ENCODE measurements around the gene GPR26.

Gene GPR26

GRCh38 chr10:123645615-123646014 lies 20.5 kb upstream of the GPR26 start:
- DNase-seq (ENCODE audit: low read depth in 2 of 2) = no peak

GRCh38 chr10:123648595-123648994 lies 17.6 kb upstream of the GPR26 start:
- DNase-seq (ENCODE audit: low read depth in 2 of 2) = no peak

GRCh38 chr10:123649676-123650075 lies 16.5 kb upstream of the GPR26 start:
- DNase-seq (ENCODE audit: low read depth in 2 of 2) = no peak

DNA sequence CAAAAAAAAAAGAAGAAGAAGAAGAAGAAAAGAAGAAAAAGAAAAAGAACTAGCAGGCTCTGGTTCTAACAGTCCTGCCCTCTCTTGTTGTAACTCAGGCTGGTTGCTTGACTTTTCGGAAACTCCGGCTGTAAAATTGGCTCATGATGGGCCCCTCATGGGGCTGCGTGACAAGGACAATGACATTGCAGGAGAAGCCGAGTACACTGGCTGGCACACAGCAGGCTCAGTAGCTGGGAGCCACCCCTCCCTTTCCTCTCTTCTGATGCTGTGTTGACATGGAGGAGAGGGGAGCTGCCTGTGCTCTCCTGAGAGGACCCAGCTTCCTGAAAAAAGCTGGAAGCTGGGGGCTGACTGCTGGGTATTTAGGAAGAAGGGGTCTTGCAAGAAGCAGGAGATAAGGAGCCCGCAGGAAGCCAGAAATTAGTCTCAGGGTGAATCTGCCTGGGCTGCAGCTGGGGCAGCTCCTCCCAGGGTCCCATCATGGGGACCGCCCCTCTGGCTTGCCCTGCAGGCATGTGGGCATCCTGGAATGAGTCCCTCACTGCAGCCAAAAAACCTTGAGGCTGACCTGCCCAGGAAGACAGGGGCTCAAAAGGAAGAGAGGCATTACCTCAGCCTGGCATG lies 14.6 kb upstream of the GPR26 start:
- DNase-seq (ENCODE audit: low read depth in 2 of 2) = no peak

DNA sequence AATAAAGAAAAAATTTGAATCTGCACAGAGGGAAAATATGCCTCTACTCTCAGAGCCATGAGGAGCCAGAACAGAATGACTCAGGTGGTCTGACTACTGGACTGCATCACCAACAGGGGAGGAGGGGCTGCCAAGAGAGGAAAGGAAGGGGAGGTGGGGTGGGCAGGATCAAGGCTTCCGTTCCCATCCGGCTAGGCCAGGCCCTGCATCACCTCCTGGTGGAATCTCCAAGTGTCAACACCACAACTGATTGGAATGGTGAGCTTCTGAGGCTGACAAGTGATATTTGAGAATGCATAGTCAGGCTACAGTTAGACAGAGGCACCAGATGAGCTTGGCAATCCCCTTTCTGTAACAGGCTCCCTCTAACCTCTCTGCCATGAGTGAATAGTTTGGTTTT lies 10.4 kb upstream of the GPR26 start:
- DNase-seq (ENCODE audit: low read depth in 2 of 2) = no peak

DNA sequence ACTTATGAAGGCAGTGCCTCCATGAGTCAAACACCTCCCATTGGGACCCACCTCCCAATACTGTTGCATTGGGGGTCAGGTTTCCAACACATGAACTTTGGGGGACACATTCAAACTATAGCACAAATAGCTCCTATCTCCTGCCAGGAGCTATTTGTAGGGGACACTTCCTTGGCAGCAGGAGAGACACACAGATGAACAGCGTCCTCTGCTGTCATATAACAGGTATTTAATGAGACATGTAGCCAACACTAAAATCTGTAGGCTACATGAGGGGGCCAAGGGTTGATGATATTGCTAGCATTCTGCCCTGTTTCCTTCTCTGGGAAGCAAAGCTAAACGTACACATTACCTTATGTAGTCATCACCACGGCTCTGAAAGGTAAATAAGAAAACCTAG lies 2.6 kb upstream of the GPR26 start:
- DNase-seq (ENCODE audit: low read depth in 2 of 2) = no peak

GRCh38 chr10:123665491-123666286 lies 466 bp upstream of the GPR26 start:
- DNase-seq (ENCODE audit: low read depth in 2 of 2) = no peak

GRCh38 chr10:123669886-123670285 lies 3.7 kb downstream of the GPR26 start:
- no peak for DNase-seq (ENCODE audit: low read depth in 2 of 2)

GRCh38 chr10:123673198-123673597 lies 7.0 kb downstream of the GPR26 start:
- DNase-seq (ENCODE audit: low read depth in 2 of 2) = no peak

- DNase-seq (ENCODE audit: low read depth in 2 of 2) = no peak
Measured at GRCh38 chr10:123674741-123675140, 8.6 kb downstream of the GPR26 start.

DNA sequence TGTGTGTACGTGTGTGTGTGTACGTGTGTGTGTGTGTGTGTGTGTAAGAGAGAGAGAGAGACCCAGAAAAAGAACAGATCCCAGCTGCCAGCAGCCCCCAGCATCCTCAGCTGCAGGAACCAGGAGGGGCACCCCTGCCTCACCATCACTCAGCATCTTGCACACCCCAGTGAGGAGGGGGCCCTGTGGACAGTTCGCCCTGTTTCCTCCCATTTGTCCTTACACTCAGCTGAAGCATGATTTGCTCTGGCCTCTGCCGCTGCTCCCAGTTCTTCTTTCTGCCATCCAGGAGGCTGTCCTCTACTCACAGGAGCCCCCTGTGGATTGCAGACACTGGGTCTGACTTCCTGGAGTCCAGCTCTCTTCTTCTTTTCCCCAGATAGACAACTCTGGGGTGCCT lies 9.7 kb downstream of the GPR26 start:
- DNase-seq (ENCODE audit: low read depth in 2 of 2) = no peak

DNA sequence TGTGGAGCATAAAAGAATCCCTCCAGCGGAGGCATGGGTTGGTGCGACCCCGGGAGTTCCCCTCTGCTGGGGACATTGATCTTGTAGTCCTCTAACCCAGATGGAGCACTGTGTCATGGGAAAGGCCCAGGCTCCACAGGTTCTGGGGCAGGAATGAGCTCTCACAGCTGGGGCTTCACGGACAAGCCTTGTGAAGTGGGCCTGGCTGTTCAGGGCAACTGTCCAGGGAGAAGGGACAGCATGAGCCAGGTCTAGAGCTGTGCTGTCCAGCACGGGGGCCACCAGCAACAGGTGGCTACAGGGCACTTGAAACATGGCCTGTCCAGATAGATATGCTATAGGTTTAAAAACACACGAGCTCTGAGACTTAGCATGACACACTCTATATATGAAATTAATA lies 11.4 kb downstream of the GPR26 start:
- no peak for DNase-seq (ENCODE audit: low read depth in 2 of 2)

- no peak for DNase-seq (ENCODE audit: low read depth in 2 of 2)
Measured at GRCh38 chr10:123678376-123678775, 12.2 kb downstream of the GPR26 start.

- no peak for DNase-seq (ENCODE audit: low read depth in 2 of 2)
Measured at GRCh38 chr10:123681285-123681684, 15.1 kb downstream of the GPR26 start.

- DNase-seq (ENCODE audit: low read depth in 2 of 2) = no peak
Measured at GRCh38 chr10:123682477-123682876, 16.3 kb downstream of the GPR26 start.

DNA sequence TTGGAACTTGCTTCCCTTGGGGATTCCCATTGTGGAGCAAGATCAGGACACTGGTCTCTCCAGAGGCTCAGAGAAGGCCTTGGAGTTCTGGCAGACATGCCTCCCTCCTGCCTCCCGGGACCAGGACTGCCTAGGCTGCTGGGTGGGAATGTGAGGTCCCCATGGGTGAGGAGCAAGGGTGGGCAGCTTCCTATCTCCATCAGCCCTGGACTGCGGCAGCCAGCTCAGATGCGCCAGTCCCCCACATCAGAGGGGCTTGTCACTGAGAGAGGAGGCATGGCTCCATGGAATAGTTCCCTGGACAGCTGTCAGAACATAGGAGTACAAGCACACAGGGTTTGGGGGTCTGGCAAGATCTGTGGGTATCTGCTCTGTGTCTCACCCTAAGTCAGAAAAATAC lies 17.3 kb downstream of the GPR26 start:
- no peak for DNase-seq (ENCODE audit: low read depth in 2 of 2)

GRCh38 chr10:123683865-123684264 lies 17.7 kb downstream of the GPR26 start:
- DNase-seq (ENCODE audit: low read depth in 2 of 2) = no peak

DNA sequence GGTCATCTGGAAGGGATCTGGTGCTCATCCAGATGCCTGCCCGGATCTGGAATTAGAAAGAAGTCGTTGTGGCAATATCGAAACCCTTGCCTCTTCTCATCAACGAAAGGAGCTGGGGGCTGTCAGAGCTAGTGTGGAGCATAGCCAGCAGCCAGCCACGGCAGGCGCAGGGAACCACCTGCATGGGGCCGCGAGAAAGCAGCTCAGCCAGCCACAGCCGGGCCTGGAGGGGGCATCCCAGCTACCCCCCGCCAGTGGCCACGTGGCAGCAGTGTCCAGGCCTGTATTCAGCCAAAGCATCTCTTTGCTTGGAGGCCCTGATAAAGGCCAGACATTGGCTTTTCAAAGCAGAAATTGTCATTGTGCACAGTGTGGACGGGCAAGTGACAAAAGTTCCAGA lies 19.1 kb downstream of the GPR26 start:
- DNase-seq (ENCODE audit: low read depth in 2 of 2) = no peak

DNA sequence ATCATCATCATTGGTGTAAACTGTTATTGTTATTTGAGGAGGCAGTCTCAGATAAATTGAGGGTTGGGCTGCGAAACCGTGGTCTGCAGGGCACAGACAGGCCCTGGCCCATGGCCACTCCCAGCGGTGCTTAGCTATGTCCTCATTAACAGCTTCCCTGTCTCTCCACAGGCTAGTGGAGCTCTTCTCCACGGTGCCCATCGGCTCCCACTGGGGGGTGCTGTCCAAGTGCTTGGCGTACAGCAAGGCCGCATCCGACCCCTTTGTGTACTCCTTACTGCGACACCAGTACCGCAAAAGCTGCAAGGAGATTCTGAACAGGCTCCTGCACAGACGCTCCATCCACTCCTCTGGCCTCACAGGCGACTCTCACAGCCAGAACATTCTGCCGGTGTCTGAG lies 21.6 kb downstream of the GPR26 start:
- no peak for DNase-seq (ENCODE audit: low read depth in 2 of 2)

- DNase-seq (ENCODE audit: low read depth in 2 of 2) = no peak
Measured at GRCh38 chr10:123689880-123690279, 23.7 kb downstream of the GPR26 start.

GRCh38 chr10:123703195-123703790 lies 37.1 kb downstream of the GPR26 start:
- no peak for DNase-seq (ENCODE audit: low read depth in 2 of 2)

- no peak for DNase-seq (ENCODE audit: low read depth in 2 of 2)
Measured at GRCh38 chr10:123704076-123704475, 37.9 kb downstream of the GPR26 start.

DNA sequence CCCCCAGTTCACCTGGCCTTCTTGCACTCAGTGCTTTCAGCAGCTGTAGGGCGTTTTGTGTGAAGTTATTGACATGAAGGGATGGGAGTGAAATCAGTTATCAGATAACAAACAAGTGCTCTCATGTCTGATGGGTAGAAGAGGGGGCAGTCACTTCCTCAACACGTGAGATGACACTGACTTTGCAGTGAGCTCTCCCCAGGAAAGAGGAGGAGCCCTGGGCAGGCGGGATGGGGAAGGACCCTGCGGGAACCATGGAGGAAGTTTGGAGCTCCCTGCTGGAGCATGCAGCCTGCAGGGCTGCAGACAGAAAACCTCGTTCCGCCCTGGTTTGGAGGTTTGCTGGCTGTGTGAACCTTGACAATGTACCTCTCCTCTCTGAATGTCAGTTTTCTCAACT lies 38.7 kb downstream of the GPR26 start:
- no peak for DNase-seq (ENCODE audit: low read depth in 2 of 2)

Measured in fibroblast of skin of left biceps (primary cell).